PC-9 (cell line): ENCODE measurements around the gene DGLUCY.

Experiments used
- CTCF ChIP-seq: fragments of 200-600 bp; sonication (generic); conservative IDR thresholded peaks from 2 replicates; pipeline ENCODE4 v1.6.1; 2017; ENCODE audit warnings: mixed run types, antibody characterized with exemption, mild to moderate bottlenecking, moderate library complexity
- EZH2 ChIP-seq: fragments of 200-600 bp; sonication (generic); IDR thresholded peaks from 2 replicates; pipeline ENCODE4 v1.8.0; 2017; ENCODE audit warnings: antibody characterized with exemption, low read depth

- TF ChIP-seq CTCF, result no peak
- no peak for TF ChIP-seq EZH2
Measured at GRCh38 chr14:91145391-91146160, 31.7 kb downstream of the DGLUCY start.
